Tibial nerve (tissue), 4 donors: ENCODE measurements around the gene GRPEL2.

Experiments used
- CTCF ChIP-seq, 5 experiments: fragments of 200-600 bp in 3 of 5; fragments of 450-650 bp in 2 of 5; sonication (generic) in 3 of 5; IDR thresholded peaks; one replicate each; pipeline ENCODE4 v1.5.1; 2016 to 2019; ENCODE audit warnings: antibody characterized with exemption in 5 of 5, mild to moderate bottlenecking in 3 of 5, moderate library complexity in 2 of 5
- EP300 ChIP-seq, 2 donors: sonication (generic); formaldehyde crosslinking; IDR thresholded peaks; one replicate each; pipeline ENCODE4 v1.6.1; 2017; ENCODE audit warnings: antibody characterized with exemption in 2 of 2, mild to moderate bottlenecking in 1 of 2
- POLR2A ChIP-seq, 2 donors: fragments of 450-650 bp; IDR thresholded peaks; one replicate each; pipeline ENCODE4 v1.6.1; 2017; ENCODE audit warnings: antibody characterized with exemption in 2 of 2, mild to moderate bottlenecking in 2 of 2, moderate library complexity in 2 of 2

- no peak for TF ChIP-seq CTCF (IDR thresholded peaks at IDR 0.05)
- no peak for TF ChIP-seq EP300 (IDR thresholded peaks at IDR 0.05)
- TF ChIP-seq POLR2A (IDR thresholded peaks at IDR 0.05), result no peak
Measured at GRCh38 chr5:149387982-149388381, 42.7 kb downstream of the GRPEL2 start.
